ENCODE measurements around the gene HOOK2. TPM values are rescaled to one million over a fixed set of nuclear protein-coding genes. Genes with fewer than 3 reads are reported as not detected.

Gene HOOK2
- total RNA-seq, 1 experiment from 2014 or later, result 70.0 TPM

DNA sequence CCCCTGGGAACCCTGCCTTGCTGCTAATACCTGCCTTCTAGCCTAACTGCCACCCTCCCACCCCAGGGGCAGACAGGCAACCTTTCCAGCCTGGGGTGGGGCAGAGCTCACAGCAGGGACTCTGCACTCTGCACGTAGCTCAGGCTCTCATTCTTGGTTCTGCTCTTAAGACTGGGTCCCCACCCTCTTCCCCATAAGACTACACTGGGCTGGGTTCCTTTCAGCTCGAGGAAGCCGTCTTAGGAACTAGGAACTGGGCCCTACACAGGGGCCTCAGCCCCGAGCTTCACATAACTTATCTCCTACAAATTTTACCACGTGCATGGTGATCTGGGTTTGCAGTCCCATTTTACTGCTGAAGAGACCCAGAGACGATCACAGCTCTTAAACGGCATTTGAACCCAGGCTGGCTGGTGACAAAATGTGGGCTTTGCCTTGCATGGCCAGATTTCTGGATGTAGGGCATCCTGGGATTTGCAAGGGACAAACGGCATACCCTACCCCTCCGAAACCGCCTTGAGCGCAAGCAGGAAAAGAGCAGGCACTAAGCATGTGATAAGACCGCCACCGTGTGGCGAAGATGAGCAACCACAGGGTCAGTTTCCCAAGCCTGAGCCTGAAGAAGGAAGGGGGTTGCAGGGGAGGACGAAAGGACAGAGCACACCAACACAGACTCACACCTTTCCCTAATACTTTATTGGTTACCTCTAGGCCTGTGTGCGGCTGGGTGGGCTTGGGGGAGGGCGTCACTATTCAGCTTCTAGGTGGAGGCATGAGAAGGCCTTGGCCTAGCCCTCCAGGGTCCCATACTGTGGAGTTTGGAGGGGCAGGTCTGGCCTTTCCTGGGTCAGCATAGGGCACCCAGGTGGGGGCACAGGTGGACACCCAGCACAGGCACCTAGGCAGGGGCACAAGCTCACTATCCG, 21.1 kb upstream of the HOOK2 start (continued):
- TF ChIP-seq, protein P1, sequence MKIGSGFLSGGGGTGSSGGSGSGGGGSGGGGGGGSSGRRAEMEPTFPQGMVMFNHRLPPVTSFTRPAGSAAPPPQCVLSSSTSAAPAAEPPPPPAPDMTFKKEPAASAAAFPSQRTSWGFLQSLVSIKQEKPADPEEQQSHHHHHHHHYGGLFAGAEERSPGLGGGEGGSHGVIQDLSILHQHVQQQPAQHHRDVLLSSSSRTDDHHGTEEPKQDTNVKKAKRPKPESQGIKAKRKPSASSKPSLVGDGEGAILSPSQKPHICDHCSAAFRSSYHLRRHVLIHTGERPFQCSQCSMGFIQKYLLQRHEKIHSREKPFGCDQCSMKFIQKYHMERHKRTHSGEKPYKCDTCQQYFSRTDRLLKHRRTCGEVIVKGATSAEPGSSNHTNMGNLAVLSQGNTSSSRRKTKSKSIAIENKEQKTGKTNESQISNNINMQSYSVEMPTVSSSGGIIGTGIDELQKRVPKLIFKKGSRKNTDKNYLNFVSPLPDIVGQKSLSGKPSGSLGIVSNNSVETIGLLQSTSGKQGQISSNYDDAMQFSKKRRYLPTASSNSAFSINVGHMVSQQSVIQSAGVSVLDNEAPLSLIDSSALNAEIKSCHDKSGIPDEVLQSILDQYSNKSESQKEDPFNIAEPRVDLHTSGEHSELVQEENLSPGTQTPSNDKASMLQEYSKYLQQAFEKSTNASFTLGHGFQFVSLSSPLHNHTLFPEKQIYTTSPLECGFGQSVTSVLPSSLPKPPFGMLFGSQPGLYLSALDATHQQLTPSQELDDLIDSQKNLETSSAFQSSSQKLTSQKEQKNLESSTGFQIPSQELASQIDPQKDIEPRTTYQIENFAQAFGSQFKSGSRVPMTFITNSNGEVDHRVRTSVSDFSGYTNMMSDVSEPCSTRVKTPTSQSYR (CRISPR knock-in tag; IDR thresholded peaks at IDR 0.05), result no peak
- TF ChIP-seq, protein P2, sequence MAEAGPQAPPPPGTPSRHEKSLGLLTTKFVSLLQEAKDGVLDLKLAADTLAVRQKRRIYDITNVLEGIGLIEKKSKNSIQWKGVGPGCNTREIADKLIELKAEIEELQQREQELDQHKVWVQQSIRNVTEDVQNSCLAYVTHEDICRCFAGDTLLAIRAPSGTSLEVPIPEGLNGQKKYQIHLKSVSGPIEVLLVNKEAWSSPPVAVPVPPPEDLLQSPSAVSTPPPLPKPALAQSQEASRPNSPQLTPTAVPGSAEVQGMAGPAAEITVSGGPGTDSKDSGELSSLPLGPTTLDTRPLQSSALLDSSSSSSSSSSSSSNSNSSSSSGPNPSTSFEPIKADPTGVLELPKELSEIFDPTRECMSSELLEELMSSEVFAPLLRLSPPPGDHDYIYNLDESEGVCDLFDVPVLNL (CRISPR knock-in tag; IDR thresholded peaks at IDR 0.05; ENCODE audit: borderline replicate concordance, low read depth), result no peak
- TF ChIP-seq GTF2I (CRISPR knock-in tag; conservative IDR thresholded peaks at IDR 0.05), result no peak
- TF ChIP-seq CTCF (IDR thresholded peaks at IDR 0.05), result peak; percentile 84
- TF ChIP-seq PREB (CRISPR knock-in tag; IDR thresholded peaks at IDR 0.05; ENCODE audit: borderline replicate concordance), result no peak
- no peak for TF ChIP-seq E2F5 (CRISPR knock-in tag; IDR thresholded peaks at IDR 0.05)
- TF ChIP-seq TEAD4 (CRISPR knock-in tag; IDR thresholded peaks at IDR 0.05), result 0 out of 2 replicates have a peak, but pooled peaks have one; percentile 34
- no peak for TF ChIP-seq NFATC4 (CRISPR knock-in tag; IDR thresholded peaks at IDR 0.05)
- no peak for TF ChIP-seq ZNF423 (CRISPR knock-in tag; IDR thresholded peaks at IDR 0.05)
- TF ChIP-seq NFE2L1 (CRISPR knock-in tag; IDR thresholded peaks at IDR 0.05), result no peak
- TF ChIP-seq ZNF416 (CRISPR knock-in tag; IDR thresholded peaks at IDR 0.05), result no peak
- no peak for TF ChIP-seq ATF3 (CRISPR knock-in tag; conservative IDR thresholded peaks at IDR 0.05)
- no peak for TF ChIP-seq KAT7 (CRISPR knock-in tag; IDR thresholded peaks at IDR 0.05; ENCODE audit: borderline replicate concordance)
- TF ChIP-seq ZNF138 (CRISPR knock-in tag; conservative IDR thresholded peaks at IDR 0.05), result no peak
- no peak; the same call in 1 of the 2 replicates for TF ChIP-seq MAX (CRISPR knock-in tag; IDR thresholded peaks at IDR 0.05)
- no peak for TF ChIP-seq SMAD3 (CRISPR knock-in tag; IDR thresholded peaks at IDR 0.05; ENCODE audit: borderline replicate concordance)
- TF ChIP-seq SP1 (CRISPR knock-in tag; conservative IDR thresholded peaks at IDR 0.05), result no peak
- no peak for TF ChIP-seq TP53 (CRISPR knock-in tag; IDR thresholded peaks at IDR 0.05)
- peak; percentile 68 for TF ChIP-seq PRDM15 (CRISPR knock-in tag; IDR thresholded peaks at IDR 0.05)
- peak; percentile 63; the same call in 1 of the 2 replicates for TF ChIP-seq ETV6 (CRISPR knock-in tag; IDR thresholded peaks at IDR 0.05)
